Left colon (tissue), 2 donors: ENCODE measurements around the gene DCHS1. TPM values are rescaled to one million over a fixed set of nuclear protein-coding genes. Genes with fewer than 3 reads are reported as not detected.

Experiments used
- ATAC-seq: fragments of 200-7000 bp; cut with Tn5 transposase; one replicate; pipeline ENCODE4 v1.9.1; 2020; ENCODE audit warnings: mild to moderate bottlenecking, moderate library complexity
- DNase-seq, 2 donors: peaks; one replicate each; pipeline ENCODE4 v3.0.0-alpha.2; 2020
- intact Hi-C, 2 donors: fragments of 100-400 bp; cut with DNase I in 1 of 2; cut with micrococcal nuclease in 1 of 2; formaldehyde crosslinking; loops; one replicate each; pipeline versions ENCODE4 v1.11.2 to v1.14.0; 2022; cut with DNase I, micrococcal nuclease
- total RNA-seq, 2 donors: library from RNA; stranded (reverse); fragmentation: NEBNext Ultra II Directional; extraction: Animal tissue kit (Norgen Biotek cat#: 25700); gene quantifications; one replicate each; pipeline ENCODE4 v1.2.1, GENCODE V29; 2021
- donor health status: DM: no; HTN: no; CAD: no.
- donor health status: DM: yes; HTN: yes; CAD: no.

DCHS1 gene
- total RNA-seq, 2 donors from 2014 or later = 2.8 to 7.6 TPM

DNA sequence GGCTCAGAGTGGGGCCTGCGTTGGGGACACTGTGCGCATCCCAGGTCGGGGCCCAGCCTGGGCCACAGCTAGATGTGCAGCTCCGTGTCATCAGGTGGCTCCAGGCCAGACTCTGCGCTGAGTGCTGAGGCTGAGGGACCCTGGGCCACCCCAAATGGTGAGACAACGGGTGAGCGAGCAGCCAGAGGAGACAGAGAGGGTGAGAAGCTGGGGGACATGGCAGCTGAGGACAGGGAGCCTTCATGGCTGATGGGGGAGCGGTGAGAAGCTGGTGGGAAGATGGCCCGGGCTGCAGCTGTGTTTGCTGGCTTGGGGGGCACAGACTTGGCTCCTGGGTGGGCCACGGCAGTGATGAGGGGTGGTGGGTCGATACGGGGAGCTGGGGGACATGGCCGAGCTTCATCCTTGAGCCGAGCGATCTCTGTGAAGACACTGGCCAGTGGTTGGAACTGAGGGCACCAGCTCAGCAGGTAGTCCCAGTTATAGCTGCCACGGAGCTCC, 33.8 kb downstream of the DCHS1 start:
- ATAC-seq = no peak
- intact Hi-C loops = no loop called here

DNA sequence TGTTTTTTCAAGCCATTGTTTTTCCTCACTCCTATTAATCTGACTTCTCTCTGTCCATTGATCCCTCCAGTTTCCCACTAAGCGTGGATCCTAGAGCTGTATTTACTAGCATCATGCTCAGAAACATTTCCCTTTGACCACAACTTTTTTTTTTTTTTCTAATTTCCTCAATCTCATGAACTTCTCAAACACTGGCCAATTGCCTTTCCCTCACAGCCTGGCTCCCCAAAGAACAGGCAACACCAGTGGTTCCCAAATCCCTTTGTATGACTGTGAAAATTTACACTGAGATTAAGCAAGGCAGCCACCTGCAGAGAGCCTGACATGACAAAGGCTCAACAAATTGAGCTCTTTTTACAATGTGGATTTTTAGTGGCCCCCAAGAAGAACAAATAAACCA, 35.0 kb downstream of the DCHS1 start:
- intact Hi-C loops = no loop called here

More for the DNA sequence above, 33.8 kb downstream of the DCHS1 start:
- no peak for DNase-seq

DNA sequence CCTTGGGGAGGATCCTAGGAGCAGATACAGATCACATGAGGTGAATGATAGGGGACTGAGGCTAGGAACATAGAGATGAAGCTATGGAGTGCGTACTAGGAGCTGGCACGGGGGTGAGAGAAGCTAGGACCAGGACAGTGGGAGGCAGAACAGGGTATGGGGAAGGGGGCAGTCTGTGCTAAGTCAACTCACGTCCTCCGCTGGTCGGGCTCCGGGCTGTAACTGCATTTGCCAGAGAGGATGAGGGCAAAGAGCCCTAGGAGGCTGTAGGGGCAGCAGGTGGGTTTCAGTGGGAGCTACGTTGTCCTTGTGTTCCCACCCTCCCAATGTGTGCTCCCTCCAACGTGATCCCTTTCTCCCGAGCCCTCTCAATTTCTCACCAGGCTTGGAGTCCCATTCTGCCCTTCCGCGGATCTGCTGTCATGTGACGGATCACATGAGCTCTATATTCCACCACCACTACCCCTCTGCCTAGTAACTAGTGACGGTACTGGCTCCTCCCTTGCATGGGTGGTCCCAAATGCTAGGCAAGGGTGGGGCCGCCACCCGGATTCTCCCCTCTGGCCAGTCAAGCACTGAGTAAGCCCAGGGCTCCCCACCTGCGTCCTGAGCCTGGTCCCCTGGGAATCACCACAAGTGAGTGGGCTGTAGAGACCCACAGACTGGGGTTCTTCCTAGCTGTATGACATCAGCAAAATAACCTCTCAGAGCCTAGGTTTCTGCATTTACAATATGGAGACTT, 36.4 kb downstream of the DCHS1 start, which contains the start of gene TPP1:
TPP1 (minus strand) TSS at position 419 of the 742 bp plus-strand sequence; CDS start at position 397, 22 bp downstream.
- ATAC-seq = peak; percentile 99
- intact Hi-C loops = loop anchor here in 1 of 2 donors (10.0 kb wide), 1 partner anchor 234 kb away; no protein-coding TSS in a partner anchor
- DNase-seq = peak; percentile 92 to 93

More for the DNA sequence above, 35.0 kb downstream of the DCHS1 start:
- ATAC-seq (no peak), DNase-seq (peak in 1 of 2 donors; percentile 23)

DNA sequence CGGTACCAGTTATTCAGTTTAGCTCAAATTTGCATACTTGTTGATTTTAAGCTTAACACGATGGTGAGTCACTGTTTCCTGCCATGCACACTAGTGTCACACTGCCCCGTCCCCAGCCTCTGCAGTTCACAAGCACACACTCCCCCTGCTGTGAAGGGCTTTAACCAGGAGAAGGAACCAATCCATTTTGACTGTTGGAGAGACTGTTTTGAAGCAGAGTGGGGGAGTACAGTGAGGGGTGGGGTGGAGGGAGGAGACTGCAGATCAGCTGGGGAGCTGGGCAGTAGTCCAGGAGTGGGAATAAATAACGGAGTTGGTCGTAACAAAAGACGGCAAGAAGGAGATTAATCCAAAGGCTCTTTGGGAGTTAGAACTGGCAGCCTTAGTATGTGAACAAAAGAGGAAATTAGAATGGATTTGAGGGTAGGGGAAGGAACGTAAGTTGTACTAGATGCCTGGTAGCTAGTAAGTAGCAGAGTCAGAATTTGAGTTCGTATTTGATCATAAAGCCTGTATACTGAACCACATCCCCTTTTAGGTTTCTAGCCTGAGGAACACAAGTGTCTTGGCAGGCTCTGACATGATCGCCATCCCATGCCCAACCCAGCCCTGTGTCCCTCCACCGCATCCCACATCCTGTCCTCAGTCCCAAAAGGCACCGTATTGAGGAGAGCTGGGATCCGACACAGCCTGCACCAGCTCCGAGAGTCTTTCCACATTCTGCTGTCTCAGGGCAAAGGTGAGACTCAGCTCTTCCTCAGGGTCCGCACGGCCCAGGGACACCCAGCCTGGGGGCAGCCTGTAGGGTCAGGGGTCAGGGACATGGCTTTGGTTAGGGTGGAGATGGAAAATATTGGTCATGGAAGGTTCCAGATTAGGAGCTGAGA, 37.2 kb downstream of the DCHS1 start:
- DNase-seq (peak; percentile 46 to 54), ATAC-seq (peak; percentile 21)
- intact Hi-C loops = loop anchor here in 1 of 2 donors (10.0 kb wide), 1 partner anchor 234 kb away; no protein-coding TSS in a partner anchor

DNA sequence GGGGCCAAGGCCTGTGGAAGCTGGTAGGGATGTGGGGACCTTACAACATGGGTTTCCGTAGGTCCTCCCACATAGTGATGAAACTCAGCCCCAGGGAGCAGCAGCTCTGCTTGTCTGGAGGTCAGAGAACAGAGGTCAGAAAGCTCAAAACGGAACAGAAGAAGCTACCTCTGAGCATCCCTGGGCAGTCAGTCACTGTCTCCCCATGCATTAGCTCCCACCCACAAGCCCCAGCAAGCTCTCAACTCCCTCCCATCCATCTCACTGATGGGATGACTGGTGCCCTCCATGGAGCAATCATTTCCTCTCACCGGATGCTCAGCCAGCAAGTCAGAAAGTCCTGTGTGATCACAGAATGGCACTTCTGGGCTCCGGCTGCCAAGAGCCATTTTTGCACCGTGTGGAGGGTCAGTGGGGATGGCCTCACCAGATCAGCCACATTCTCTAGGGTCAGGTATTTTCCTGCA, 38.3 kb downstream of the DCHS1 start:
- DNase-seq (peak in 1 of 2 donors; percentile 19), ATAC-seq (no peak)
- intact Hi-C loops = loop anchor here in 1 of 2 donors (10.0 kb wide), 1 partner anchor 233 kb away; no protein-coding TSS in a partner anchor

DNA sequence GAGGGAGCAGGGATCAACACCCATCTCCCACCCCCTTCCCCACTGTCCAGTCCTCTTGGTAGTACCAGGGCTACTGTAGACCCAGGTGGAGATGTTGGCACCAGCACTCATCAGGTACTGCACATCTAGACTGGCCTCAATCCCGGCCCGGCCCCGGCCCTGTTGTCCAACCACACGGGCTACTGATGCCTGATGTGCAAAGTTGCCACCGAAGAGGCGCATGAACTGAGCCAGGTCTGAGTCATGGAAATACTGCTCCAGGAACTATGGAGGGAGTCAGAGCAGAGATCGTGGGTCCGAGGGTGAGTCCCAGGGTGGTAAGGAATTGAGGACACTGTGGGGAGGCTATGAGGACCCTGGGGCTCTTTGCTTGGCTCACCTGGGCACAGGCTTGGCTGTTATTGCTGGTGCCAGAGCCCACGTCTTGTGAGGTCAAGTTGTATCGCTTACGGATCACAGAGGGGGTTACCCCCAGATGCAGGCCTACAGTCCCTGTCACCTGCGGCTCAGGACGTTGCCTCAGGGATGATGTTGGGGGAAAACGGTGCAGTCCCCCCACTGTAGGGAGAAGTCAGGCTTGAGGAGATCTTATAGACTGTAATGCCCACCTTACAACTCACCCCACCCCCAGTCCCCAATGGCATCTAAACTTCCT, 38.9 kb downstream of the DCHS1 start:
- intact Hi-C loops = loop anchor here in 1 of 2 donors (10.0 kb wide), 1 partner anchor 232 kb away; no protein-coding TSS in a partner anchor
- DNase-seq (peak in 1 of 2 donors; percentile 23), ATAC-seq (no peak)

DNA sequence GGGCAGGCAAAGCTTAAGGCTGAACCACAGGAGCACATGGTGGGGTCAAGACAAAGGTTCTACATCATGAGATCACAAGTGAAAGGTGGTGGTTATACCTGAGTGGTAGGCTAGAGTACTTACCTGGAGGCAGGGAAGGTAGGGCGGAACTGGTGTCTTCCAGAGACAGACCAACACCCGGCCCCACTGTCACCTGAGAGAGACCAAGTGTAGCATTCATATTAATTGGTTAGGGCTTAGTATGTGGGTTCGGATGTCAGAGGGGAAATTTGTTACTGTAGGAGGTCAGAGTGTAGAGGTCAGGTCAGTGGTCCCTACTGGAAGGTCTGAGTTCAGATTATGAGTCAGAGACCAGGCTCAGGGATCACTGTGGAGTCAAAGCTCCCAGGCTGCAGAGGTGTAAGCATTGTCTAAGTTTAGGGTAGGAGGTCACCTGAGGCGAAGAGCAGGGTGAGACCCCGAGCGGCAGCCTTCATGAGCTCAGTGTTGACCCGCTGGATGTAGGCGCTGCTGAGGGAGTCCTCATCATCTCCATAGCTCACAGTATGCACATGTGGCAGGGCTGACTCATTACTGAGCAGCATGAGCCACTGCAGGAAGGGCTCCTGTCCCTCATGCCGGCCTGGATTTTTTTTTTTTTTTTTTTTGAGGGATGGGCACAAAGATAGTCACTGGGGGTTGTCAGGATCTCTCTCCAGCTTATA, 39.6 kb downstream of the DCHS1 start:
- no peak for ATAC-seq

DNA sequence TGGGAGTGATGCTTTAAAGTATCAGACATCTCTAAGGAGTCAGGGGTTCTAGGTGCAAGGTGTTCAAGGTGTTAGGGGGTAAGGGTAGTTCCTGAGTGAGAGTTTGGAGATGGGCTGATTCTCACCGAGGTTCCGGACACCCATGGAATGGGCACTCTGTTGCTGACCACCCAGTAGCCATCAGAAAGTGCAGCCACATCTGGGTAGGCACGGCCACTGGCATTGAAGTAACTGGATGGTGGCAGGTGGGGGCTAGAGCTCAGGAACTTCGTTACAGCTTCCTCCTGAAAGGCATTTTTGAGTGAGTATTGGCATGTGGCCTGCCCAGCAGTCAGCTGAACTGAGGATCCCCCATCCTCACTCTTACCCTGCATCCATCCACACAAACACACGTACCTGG, 40.6 kb downstream of the DCHS1 start:
- intact Hi-C loops = loop anchor here in 1 of 2 donors (10.0 kb wide), 1 partner anchor 230 kb away; no protein-coding TSS in a partner anchor
- ATAC-seq (no peak), DNase-seq (no peak)

More for the DNA sequence above, 39.6 kb downstream of the DCHS1 start:
- intact Hi-C loops = loop anchor here in 1 of 2 donors (10.0 kb wide), 1 partner anchor 231 kb away; no protein-coding TSS in a partner anchor
- DNase-seq = no peak

DNA sequence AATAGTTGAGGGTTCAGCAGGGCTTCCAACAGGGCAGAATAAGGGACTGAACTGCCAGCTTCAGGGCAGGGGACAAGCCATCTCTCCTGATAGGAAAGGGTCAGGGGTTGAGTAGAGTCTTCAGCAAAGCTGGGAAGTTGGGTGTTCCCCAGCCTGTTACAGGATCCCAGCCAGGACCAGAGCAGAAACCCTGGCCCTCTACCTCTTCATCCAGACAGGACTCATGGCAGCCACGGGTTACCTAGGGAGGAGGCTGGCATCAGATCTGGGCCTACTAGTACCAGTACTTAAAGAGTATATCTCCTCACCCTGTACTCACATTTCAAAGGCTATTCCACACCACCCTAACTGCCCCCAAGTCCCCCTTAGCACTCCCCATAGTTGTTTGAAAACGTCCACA, 41.2 kb downstream of the DCHS1 start:
- intact Hi-C loops = loop anchor here in 1 of 2 donors (10.0 kb wide), 1 partner anchor 230 kb away; no protein-coding TSS in a partner anchor
- DNase-seq = no peak

DNA sequence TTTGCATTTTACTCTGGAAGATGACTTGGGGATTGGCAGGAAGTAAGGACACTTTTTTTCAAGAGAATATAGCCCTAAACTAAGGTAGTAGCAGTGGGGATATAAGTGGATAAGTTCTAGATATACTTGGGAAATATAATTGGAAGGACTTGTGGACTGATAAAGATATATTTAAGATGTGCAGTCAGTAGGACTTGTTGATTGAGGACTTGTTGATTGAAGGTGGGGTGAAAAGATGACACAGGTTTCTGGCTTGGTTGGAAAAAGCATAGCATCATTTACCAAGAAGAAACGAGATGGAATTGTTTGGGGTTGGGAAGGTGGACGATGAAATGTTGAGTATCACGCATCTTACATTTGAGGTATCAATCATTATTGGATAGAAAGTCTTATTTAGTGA, 42.1 kb downstream of the DCHS1 start:
- intact Hi-C loops = loop anchor here in 1 of 2 donors (10.0 kb wide), 1 partner anchor 229 kb away; no protein-coding TSS in a partner anchor

More for the DNA sequence above, 41.2 kb downstream of the DCHS1 start:
- no peak for ATAC-seq

DNA sequence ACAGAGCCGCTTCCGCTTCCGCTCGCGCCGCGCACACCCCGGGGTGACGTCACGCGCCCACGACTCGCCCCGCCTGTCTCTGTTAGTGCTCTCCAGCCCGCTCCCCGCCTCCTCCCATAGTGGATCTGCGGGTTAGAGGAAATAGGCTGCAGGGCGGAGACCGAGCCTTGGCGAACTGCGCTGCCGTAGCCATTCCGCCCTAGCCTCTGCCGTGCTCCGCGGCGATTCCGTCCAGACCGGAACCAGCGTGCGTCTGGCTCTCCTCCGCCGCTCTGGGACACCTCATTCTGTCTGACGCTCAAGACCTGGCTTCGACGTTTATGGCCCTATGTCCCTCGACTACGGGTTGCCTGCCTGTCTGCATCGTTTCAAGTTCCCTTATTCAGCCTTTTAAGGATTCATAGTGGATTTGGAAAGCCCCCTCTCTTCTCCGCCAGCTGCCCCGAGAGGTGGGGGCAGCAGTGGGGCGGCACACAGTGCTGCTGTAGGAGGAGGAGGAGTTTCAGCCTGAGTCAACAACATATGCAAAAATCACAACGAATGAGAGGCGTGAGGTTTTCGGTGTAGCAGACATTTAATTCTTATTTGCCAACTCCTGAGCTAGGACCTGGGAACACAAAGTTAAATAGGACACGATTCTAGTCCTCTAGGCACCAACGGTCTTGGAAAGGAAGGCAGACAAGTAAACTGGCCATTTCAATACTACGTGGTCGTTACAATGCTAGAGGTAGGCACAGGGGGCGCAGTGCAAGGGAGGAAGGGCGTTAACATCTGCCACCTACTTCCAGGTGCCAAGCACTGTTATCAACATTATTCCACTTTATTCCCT, 43.2 kb downstream of the DCHS1 start, which contains the start of gene TAF10:
TAF10 (minus strand) TSS at position 4 of the 829 bp plus-strand sequence. CDS start 27 bp downstream, outside the sequence.
- intact Hi-C loops = loop anchor here in 1 of 2 donors (10.0 kb wide), 1 partner anchor 228 kb away; no protein-coding TSS in a partner anchor
- ATAC-seq = peak; percentile 93
- peak; percentile 98 for DNase-seq

More for the DNA sequence above, 42.1 kb downstream of the DCHS1 start:
- no peak for DNase-seq
- no peak for ATAC-seq

DNA sequence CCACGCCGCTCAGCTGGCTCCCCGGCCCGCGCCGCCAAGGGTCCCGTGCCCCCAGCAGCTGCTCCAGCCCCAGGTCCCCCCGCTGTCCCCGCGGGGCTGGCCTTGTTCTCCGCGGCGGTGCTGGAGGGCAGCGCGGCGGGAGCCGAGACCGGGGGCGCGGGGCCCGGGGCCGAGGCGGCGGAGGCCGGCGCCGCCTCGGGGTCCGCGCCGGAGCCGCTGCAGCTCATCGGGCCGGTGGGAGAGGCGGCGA, 43.7 kb downstream of the DCHS1 start:
- intact Hi-C loops = loop anchor here in 1 of 2 donors (10.0 kb wide), 1 partner anchor 227 kb away; no protein-coding TSS in a partner anchor
- ATAC-seq = no peak
- DNase-seq = no peak

DNA sequence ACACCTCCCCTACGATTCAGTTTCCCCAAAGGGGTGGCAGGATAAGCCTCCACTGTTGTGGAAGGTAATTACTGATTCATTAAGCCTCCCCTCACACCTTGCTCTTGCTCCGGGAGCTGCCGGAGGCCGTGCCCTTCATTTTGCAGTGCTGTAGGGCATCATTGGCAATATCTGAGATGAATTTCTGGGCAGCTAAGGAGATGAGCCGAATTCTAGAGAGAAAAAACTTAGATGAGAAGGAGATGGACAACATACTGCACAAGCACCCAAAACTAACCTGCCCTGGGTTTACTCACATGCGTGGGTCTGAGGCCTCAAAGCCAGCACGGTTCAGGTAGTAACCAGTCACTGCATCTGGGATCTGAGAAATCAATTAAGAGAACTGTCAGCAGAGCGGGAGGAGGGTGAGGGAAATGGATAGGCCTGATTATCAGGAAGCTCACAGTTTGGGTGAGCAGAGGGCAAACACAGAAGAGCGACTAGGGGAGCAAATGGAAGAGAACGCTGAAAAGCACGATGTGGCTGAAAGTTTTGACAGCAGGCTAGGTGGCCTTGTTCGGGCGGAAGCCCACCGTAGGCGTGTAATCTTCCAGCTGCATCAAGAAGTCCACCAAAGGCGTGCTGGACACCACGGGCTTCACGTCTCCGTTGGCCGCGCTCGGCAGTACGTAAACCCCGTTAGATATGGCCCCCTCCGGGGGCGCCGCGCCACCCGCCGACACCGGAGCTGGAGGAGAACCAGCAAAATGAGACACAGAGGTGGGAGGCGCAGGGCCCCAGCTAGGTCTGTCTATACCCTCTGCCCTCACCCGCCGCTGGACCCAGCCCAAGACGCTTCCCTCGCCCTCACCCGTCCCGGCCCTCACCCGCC, 44.3 kb downstream of the DCHS1 start:
- intact Hi-C loops = loop anchor here in 1 of 2 donors (10.0 kb wide), 1 partner anchor 227 kb away; no protein-coding TSS in a partner anchor
- ATAC-seq (peak; percentile 1), DNase-seq (peak; percentile 54 to 63)

DNA sequence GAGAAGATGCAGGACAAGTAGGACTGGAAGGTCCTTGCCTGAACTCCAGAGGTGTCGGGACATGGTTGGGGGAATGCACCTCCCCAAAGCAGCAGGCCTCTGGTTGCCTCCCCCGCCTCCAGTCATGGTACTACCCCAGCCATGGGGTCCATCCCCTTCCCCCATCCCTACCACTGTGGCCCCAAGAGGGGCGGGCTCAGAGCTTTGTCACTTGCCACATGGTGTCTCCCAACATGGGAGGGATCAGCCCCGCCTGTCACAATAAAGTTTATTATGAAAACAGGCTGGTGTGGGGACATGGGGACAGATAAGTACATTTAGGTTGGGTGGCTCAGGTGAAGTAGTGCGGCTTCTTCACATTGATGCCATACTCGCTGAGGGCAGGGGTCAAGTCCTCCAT, 45.0 kb downstream of the DCHS1 start:
- intact Hi-C loops = loop anchor here in 1 of 2 donors (10.0 kb wide), 1 partner anchor 226 kb away; no protein-coding TSS in a partner anchor
- ATAC-seq (no peak), DNase-seq (no peak)

DNA sequence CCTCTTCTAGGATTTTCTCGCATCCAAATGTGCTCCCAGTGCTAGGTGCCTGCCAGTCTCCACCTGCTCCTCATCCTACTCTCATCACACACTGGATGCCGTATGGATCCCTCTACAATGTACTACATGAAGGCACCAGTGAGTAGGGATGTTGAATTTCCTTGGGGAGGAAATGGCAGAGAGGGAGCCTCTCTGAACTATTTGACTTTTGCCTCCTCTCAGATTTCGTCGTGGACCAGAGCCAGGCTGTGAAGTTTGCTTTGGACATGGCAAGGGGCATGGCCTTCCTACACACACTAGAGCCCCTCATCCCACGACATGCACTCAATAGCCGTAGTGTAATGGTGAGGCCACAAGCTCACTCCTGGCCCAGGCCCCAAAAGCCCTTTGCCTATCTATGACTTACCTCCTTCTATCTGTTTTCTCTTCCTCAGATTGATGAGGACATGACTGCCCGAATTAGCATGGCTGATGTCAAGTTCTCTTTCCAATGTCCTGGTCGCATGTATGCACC, 46.0 kb downstream of the DCHS1 start:
- intact Hi-C loops = loop anchor here in 1 of 2 donors (10.0 kb wide), 1 partner anchor 225 kb away; no protein-coding TSS in a partner anchor
- ATAC-seq = no peak
- no peak for DNase-seq
